Activated T-helper 2 cell treated with anti-CD3 and anti-CD28 coated beads, Interferon-gamma antibody, Interleukin-2, Interleukin-4, amounts not matched to agents 10 μg/mL and 5 μg/mL and 100 μg/mL, durations not matched to agents 14 hours and 24 hours and 36 hours (primary cell): ENCODE data around the gene ZBED3. TPM values are rescaled to one million over a fixed set of nuclear protein-coding genes. Genes with fewer than 3 reads are reported as not detected.
"Not testable (repeated sequence)": the region's sequence is repeated elsewhere in the genome, so short reads cannot be mapped to it uniquely, and the experiment has no call there.

Experiments
- DNase-seq: peaks from one replicate; pipeline ENCODE4 v3.0.0; 2021; ENCODE audit warnings: low spot score
- H3K27ac Mint-ChIP-seq: one replicate; pipeline ENCODE4 v1.8.0; 2021; ENCODE audit warnings: mixed read lengths
- H3K27me3 Mint-ChIP-seq: one replicate; pipeline ENCODE4 v1.8.0; 2021; ENCODE audit warnings: low read depth, mixed read lengths
- H3K36me3 Mint-ChIP-seq: one replicate; pipeline ENCODE4 v1.8.0; 2021; ENCODE audit warnings: low read depth, mixed read lengths
- H3K4me1 Mint-ChIP-seq: one replicate; pipeline ENCODE4 v1.8.0; 2021; ENCODE audit warnings: low read depth, mixed read lengths
- H3K4me3 Mint-ChIP-seq: one replicate; pipeline ENCODE4 v1.8.0; 2021; ENCODE audit warnings: low read depth, mild to moderate bottlenecking, moderate library complexity, mixed read lengths
- H3K9me3 Mint-ChIP-seq: one replicate; pipeline ENCODE4 v1.8.0; 2021; ENCODE audit warnings: mixed read lengths
- intact Hi-C: fragments of 100-400 bp; cut with micrococcal nuclease; formaldehyde crosslinking; loops from one replicate; pipeline ENCODE4 v1.15.1; 2023
- total RNA-seq: library from RNA; stranded (reverse); gene quantifications from 2 replicates; pipeline ENCODE4 v1.2.3, GENCODE V29; 2022

Gene ZBED3
- total RNA-seq, 1 donor from 2014 or later, result 0.48 TPM

- intact Hi-C loops, result no loop called here
- peaks cover 6% of the 10 kb centered on the region for H3K27me3 Mint-ChIP-seq
- no peak overlapping the region for H3K4me3 Mint-ChIP-seq
- H3K36me3 Mint-ChIP-seq, result no peaks in the 10 kb centered on the region
- peaks cover 8% of the 10 kb centered on the region for H3K4me1 Mint-ChIP-seq
- H3K27ac Mint-ChIP-seq, result no peak overlapping the region
- H3K9me3 Mint-ChIP-seq, result no peaks in the 10 kb centered on the region
- no peak for DNase-seq
Measured at GRCh38 chr5:77101298-77101697, 14.2 kb upstream of the ZBED3 start.

GRCh38 chr5:77095189-77095588 lies 8.1 kb upstream of the ZBED3 start:
- H3K4me1 Mint-ChIP-seq, result no peaks in the 10 kb centered on the region
- no peak overlapping the region for H3K4me3 Mint-ChIP-seq
- no peak for DNase-seq
- H3K27me3 Mint-ChIP-seq, result peaks cover 10% of the 10 kb centered on the region
- H3K9me3 Mint-ChIP-seq, result no peaks in the 10 kb centered on the region
- H3K27ac Mint-ChIP-seq, result no peak overlapping the region
- intact Hi-C loops, result no loop called here
- H3K36me3 Mint-ChIP-seq, result no peaks in the 10 kb centered on the region

DNA sequence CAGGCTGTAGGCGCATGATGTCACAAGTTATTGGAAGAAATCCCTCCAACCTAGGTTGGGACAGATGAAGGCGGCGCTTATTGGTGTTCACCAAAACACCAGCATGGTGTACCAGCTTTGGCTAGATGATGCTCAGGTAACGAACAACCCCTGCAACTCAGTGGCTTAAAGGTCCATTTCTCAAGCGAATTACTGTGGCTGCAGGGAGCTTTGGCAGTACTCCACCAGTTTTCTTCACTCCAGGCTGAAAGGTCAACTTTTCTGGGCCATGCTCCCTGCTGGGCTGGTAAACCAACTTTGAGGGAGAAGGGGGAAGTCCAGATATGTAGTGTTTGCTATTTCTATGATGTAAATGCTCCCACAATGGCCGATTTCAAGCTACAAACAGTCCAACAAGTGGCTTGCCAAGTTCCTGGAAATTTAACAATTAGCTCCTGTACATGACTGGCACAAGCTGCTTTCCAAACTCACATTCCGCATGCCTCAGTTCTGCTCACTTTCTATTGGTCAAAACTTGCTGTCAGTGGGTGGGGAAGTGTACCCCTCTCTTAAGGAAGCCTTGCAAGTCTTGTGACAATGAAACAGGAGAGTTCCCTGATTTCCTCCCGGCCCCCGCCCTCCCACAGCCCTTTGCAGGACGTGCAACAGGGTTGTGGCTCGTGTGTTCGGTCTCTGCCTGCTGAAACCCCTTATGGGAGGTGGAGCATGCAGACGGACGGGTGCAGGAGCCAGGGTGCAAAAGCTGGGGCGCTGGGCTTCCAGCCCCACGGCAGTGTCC lies 588 bp upstream of the ZBED3 start:
- Mint-ChIP-seq H3K27me3 (peaks cover 15% of the 10 kb centered on the region), H3K36me3 (no peaks in the 10 kb centered on the region), H3K9me3 (no peaks in the 10 kb centered on the region), H3K27ac (peak overlapping the region; percentile 15), H3K4me3 (peak overlapping the region; percentile 85), H3K4me1 (peaks cover 13% of the 10 kb centered on the region)
- intact Hi-C loops, result no loop called here
- DNase-seq, result no peak

- intact Hi-C loops, result no loop called here
- Mint-ChIP-seq H3K4me3 (peak overlapping the region; percentile 85), H3K27me3 (peaks cover 15% of the 10 kb centered on the region), H3K27ac (peak overlapping the region; percentile 64), H3K9me3 (no peaks in the 10 kb centered on the region), H3K4me1 (peaks cover 13% of the 10 kb centered on the region), H3K36me3 (no peaks in the 10 kb centered on the region)
- DNase-seq, result no peak
Measured at GRCh38 chr5:77086368-77086688, 757 bp downstream of the ZBED3 start.

DNA sequence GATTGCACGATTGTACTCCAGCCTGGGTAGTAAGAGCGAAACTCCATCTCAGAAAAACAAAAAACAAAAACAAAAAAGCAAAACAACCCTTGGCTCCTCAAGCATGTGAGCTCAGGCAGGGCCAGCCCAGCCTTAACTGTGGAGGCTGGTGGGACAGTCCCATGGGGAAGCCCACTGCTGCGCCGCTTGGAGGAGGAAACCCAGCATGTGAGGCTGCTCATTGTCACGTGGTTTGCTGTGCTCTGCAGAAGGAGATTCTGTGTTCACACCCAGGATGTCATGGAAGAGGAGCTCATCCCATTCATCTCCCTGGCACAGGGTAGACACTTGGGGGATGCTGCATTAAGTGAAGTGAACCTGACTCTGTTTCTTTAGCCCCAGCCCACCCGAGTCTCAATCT lies 4.0 kb downstream of the ZBED3 start:
- no peak overlapping the region for H3K4me3 Mint-ChIP-seq
- no peaks in the 10 kb centered on the region for H3K36me3 Mint-ChIP-seq
- intact Hi-C loops, result no loop called here
- H3K27ac Mint-ChIP-seq, result no peak overlapping the region
- peaks cover 13% of the 10 kb centered on the region for H3K4me1 Mint-ChIP-seq
- peaks cover 9% of the 10 kb centered on the region for H3K27me3 Mint-ChIP-seq
- no peak for DNase-seq
- H3K9me3 Mint-ChIP-seq, result no peaks in the 10 kb centered on the region

GRCh38 chr5:77082280-77082679 lies 4.8 kb downstream of the ZBED3 start:
- H3K4me1 Mint-ChIP-seq, result peaks cover 11% of the 10 kb centered on the region
- H3K4me3 Mint-ChIP-seq, result no peak overlapping the region
- intact Hi-C loops, result no loop called here
- no peaks in the 10 kb centered on the region for H3K9me3 Mint-ChIP-seq
- H3K27ac Mint-ChIP-seq, result no peak overlapping the region
- peaks cover 6% of the 10 kb centered on the region for H3K27me3 Mint-ChIP-seq
- H3K36me3 Mint-ChIP-seq, result no peaks in the 10 kb centered on the region
- no peak for DNase-seq

DNA sequence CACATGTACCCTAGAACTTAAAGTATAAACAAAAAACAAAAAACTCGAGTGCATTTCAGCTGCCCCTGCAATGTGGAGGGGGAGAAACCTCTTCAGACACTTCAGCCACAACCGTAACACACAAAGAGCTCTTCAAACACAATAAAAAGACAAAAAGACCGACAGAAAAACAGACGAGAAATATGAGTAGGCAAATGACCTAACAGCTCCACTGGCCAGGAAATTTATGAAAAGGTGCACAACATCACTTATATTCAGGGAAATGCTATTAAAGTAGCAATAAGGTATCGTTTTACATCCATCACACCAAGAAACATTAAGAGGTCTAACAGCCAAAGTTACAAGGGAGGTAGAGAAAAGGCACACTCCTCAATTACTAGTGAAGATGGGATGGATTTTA lies 6.2 kb downstream of the ZBED3 start:
- no peak for DNase-seq
- intact Hi-C loops, result no loop called here
- no peak overlapping the region for H3K4me3 Mint-ChIP-seq
- peaks cover 5% of the 10 kb centered on the region for H3K4me1 Mint-ChIP-seq
- H3K27me3 Mint-ChIP-seq, result peaks cover 4% of the 10 kb centered on the region
- no peaks in the 10 kb centered on the region for H3K36me3 Mint-ChIP-seq
- no peaks in the 10 kb centered on the region for H3K9me3 Mint-ChIP-seq
- H3K27ac Mint-ChIP-seq, result no peak overlapping the region

- H3K4me3 Mint-ChIP-seq, H3K36me3 Mint-ChIP-seq, DNase-seq, H3K27me3 Mint-ChIP-seq, H3K9me3 Mint-ChIP-seq, H3K27ac Mint-ChIP-seq, H3K4me1 Mint-ChIP-seq, intact Hi-C loops: not testable (repeated sequence)
Measured at GRCh38 chr5:77080479-77080878, 6.6 kb downstream of the ZBED3 start.

- Mint-ChIP-seq H3K4me1 (peaks cover 5% of the 10 kb centered on the region), H3K4me3 (peak overlapping the region; percentile 55), H3K36me3 (no peaks in the 10 kb centered on the region), H3K27me3 (no peaks in the 10 kb centered on the region), H3K9me3 (no peaks in the 10 kb centered on the region), H3K27ac (no peak overlapping the region)
- DNase-seq, result no peak
- intact Hi-C loops, result loop anchor here (1.0 to 5.0 kb wide), 2 partner anchors 46 to 210 kb away; partner anchors contain the start of gene AGGF1
Measured at GRCh38 chr5:77077829-77078176, 9.3 kb downstream of the ZBED3 start.

DNA sequence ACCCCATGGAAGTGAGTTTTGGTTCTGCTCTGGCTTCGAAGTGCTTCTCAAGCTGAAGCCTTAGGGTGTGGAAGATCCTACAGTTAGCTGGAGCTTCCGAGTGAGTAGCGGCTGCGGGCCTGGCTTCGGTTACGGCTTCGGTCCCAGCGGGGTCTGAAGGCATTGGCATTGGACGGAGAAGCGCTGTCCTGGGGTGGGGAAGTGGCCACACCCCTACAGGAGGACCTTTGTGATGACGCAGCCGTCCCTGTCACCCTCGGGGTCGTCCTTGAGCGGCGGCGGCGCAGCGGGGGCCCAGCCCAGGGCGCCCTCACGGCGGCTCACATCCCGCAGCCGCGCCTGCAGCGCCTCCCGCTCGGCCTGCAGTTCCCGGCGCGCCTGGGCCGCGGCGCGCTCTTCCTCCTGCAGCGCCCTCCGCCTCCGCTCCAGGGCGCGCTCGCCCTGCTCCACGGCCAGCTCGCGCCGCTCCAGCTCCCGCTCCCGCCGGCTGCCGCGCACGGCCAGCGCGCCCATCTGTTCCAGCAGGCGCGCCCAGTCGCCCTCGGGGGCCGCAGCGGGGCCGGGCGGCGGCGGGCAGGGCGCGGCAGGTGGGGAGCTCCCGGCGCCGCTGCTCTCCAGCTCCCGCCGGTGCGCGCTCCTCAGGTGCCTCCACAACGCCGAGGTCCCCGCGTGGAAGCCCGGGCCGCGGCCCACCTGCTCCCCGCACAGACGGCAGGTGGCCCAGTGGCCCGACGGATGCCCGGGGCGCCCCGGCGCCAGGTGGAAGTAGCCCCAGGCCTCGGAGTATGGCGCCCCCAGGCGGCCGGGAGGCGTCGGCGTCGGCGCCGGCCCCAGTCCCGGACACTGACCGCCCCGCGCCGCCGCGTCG lies 9.9 kb downstream of the ZBED3 start:
- Mint-ChIP-seq H3K27me3 (no peaks in the 10 kb centered on the region), H3K9me3 (no peaks in the 10 kb centered on the region), H3K4me3 (peak overlapping the region; percentile 59), H3K36me3 (no peaks in the 10 kb centered on the region), H3K27ac (no peak overlapping the region), H3K4me1 (peaks cover 5% of the 10 kb centered on the region)
- peak; percentile 47 for DNase-seq
- intact Hi-C loops, result loop anchor here (1.0 to 5.0 kb wide), 2 partner anchors 45 to 209 kb away; partner anchors contain the start of gene AGGF1

DNA sequence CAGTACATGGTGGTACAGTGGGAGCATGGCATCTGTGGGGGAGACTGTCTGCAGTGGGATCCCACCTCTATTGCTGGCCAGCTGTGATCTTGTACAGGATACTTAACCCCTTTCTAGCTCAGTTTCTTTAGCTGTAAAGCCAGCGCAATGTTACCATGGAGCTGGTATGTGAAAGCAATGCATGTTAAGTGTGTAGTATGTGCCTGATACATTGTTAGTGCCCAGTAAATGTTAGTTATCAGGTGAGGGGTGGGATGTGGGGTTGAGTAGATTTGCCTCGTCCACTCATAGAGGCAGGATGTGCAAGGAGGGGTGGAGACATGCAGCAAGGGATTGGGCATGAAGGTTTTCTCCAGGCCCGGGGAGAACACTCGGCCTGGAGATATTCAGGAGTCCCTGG lies 12.3 kb downstream of the ZBED3 start:
- intact Hi-C loops, result loop anchor here (5.0 kb wide), 1 partner anchor 42 kb away; the partner anchor contains the start of gene AGGF1
- Mint-ChIP-seq H3K27me3 (no peaks in the 10 kb centered on the region), H3K36me3 (peaks cover 9% of the 10 kb centered on the region), H3K9me3 (no peaks in the 10 kb centered on the region), H3K4me1 (peaks cover 5% of the 10 kb centered on the region), H3K27ac (no peak overlapping the region), H3K4me3 (no peak overlapping the region)
- DNase-seq, result no peak

- H3K4me3 Mint-ChIP-seq, result no peak overlapping the region
- H3K27ac Mint-ChIP-seq, result no peak overlapping the region
- intact Hi-C loops, result no loop called here
Measured at GRCh38 chr5:77073667-77074066, 13.4 kb downstream of the ZBED3 start.

DNA sequence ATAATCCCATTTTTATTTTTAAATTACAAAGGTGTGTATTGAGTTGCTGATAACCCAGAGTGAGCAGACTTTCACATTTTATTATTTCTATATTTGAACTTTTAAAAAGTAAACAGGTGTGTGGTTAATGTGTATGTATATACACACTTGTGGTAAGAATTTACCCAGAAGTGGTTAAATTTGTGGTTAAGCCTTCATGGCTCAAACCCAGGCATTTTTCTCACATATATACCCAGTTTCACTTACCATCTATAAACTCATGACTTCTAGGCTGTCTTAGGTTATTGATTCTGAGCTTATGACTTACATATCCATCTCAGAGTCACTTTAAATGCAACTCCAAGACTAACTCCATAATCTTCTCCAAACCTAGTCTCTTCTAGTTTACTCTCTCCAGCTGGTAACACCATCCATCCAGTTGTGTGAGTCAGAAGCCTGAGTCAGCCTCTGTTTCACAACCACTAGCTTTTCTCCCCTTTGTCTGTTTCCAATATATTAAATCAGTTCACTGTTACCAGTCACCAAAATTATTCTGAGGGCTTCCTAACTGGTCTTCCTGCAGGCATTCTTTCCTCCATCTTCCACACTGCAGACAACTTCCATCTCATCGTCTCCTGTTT lies 20.2 kb downstream of the ZBED3 start:
- Mint-ChIP-seq H3K27me3 (no peaks in the 10 kb centered on the region), H3K9me3 (no peaks in the 10 kb centered on the region), H3K27ac (no peak overlapping the region), H3K4me1 (peaks cover 13% of the 10 kb centered on the region), H3K36me3 (peaks cover 63% of the 10 kb centered on the region), H3K4me3 (no peak overlapping the region)
- intact Hi-C loops, result no loop called here
- no peak for DNase-seq

More at GRCh38 chr5:77073667-77074066, 13.4 kb downstream of the ZBED3 start:
- Mint-ChIP-seq H3K36me3 (peaks cover 18% of the 10 kb centered on the region), H3K27me3 (no peaks in the 10 kb centered on the region), H3K4me1 (peaks cover 5% of the 10 kb centered on the region), H3K9me3 (no peaks in the 10 kb centered on the region)
- DNase-seq, result no peak
